ENCODE results near the gene FKBP15.

The FKBP15 gene

GRCh38 chr9:113221003-113221799, at the start of gene FKBP15, which contains the start of gene SLC31A1:
TSS of gene FKBP15 (minus strand) at chr9:113221277. CDS start at chr9:113221243, 34 bp downstream.
TSS of gene SLC31A1 (plus strand) at chr9:113221544. CDS start at chr9:113256149, 34,605 bp downstream.
- TF ChIP-seq CTCF (conservative IDR thresholded peaks at IDR 0.05; ENCODE audit: low read depth), result no peak
- CTCF ChIA-PET, result interaction anchor here (0.6 to 2.2 kb wide), 5 partner anchors 9 to 887 kb away, joined by 3 to 7 read pairs (median 3); partner anchors contain the start of genes CDC26 and PRPF4
- POLR2A ChIA-PET (ENCODE audit: low non-redundant PET), result interaction anchor here (0.6 to 1.2 kb wide), 4 partner anchors 22 to 70 kb away, joined by 4 to 8 read pairs (median 4); partner anchors contain the start of genes CDC26, PRPF4 and SLC31A2

GRCh38 chr9:113269871-113270270, 48.8 kb upstream of the FKBP15 start:
- ChIA-PET POLR2A (ENCODE audit: low non-redundant PET) (no interaction called here), CTCF (interaction anchor here (1.0 to 1.1 kb wide), 2 partner anchors 48 to 886 kb away, joined by 3 read pairs; partner anchors contain the start of gene COL27A1)
- DNase-seq (ENCODE audit: low spot score), result no peak
- TF ChIP-seq CTCF (conservative IDR thresholded peaks at IDR 0.05; ENCODE audit: low read depth), result no peak
- no peak overlapping the region for H3K27ac ChIP-seq

More at GRCh38 chr9:113221003-113221799, at the start of gene FKBP15, which contains the start of gene SLC31A1:
- peak within 1 kb of the TSS; percentile 81 for H3K27ac ChIP-seq
- DNase-seq (ENCODE audit: low spot score), result peak; percentile 100

- POLR2A ChIA-PET (ENCODE audit: low non-redundant PET), result no interaction called here
- TF ChIP-seq CTCF (conservative IDR thresholded peaks at IDR 0.05; ENCODE audit: low read depth), result no peak
- CTCF ChIA-PET, result interaction anchor here (1.0 to 1.1 kb wide), 2 partner anchors 47 to 886 kb away, joined by 3 read pairs; partner anchors contain the start of gene COL27A1
- no peak for DNase-seq (ENCODE audit: low spot score)
- no peak overlapping the region for H3K27ac ChIP-seq
Observed at GRCh38 chr9:113269355-113269754, 48.3 kb upstream of the FKBP15 start.

GRCh38 chr9:113267911-113268566, 47.0 kb upstream of the FKBP15 start:
- DNase-seq (ENCODE audit: low spot score), result no peak
- TF ChIP-seq CTCF (conservative IDR thresholded peaks at IDR 0.05; ENCODE audit: low read depth), result no peak
- POLR2A ChIA-PET (ENCODE audit: low non-redundant PET), result no interaction called here
- CTCF ChIA-PET, result no interaction called here
- no peak overlapping the region for H3K27ac ChIP-seq

- H3K27ac ChIP-seq, result no peak overlapping the region
- ChIA-PET POLR2A (ENCODE audit: low non-redundant PET) (no interaction called here), CTCF (interaction anchor here (0.7 to 1.0 kb wide), 2 partner anchors 349 to 387 kb away, joined by 3 read pairs; no protein-coding TSS in a partner anchor)
- no peak for TF ChIP-seq CTCF (conservative IDR thresholded peaks at IDR 0.05; ENCODE audit: low read depth)
- no peak for DNase-seq (ENCODE audit: low spot score)
Observed at GRCh38 chr9:113266174-113266573, 45.1 kb upstream of the FKBP15 start.

- CTCF ChIA-PET, result no interaction called here
- POLR2A ChIA-PET (ENCODE audit: low non-redundant PET), result no interaction called here
- TF ChIP-seq CTCF (conservative IDR thresholded peaks at IDR 0.05; ENCODE audit: low read depth), result no peak
Observed at GRCh38 chr9:113261917-113262671, 41.0 kb upstream of the FKBP15 start.

More at GRCh38 chr9:113261917-113262671, 41.0 kb upstream of the FKBP15 start:
- no peak for DNase-seq (ENCODE audit: low spot score)
- no peak overlapping the region for H3K27ac ChIP-seq
